ENCODE measurements around the gene BACH2.

Gene BACH2

DNA sequence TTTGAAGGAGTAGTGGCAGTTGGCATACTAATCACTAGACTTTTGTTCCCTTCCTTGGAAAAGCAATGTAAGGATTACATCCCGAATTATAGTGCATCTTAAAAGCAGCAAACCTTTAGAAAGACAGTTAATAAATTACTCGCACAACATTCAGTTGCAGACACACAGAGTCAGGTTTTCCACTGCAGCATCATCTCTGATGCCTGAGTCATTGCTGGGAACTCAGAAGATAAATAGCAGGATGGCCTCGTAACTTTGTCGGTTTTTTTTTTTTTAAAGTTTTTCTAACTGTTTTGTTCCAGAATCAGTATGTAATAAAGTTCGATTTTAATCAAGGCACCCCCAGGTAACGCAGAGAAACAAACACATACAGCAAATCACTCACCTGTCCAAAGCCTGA, 368.0 kb downstream of the BACH2 start:
- Histone ChIP-seq H3K4me3 (ENCODE audit: insufficient read depth, low read length, poor library complexity, severe bottlenecking) (no peak overlapping the region), H3K79me2 (ENCODE audit: insufficient read depth, low read length) (no peaks in the 10 kb centered on the region), H3K4me2 (ENCODE audit: low read depth, low read length, poor library complexity, severe bottlenecking) (no peak overlapping the region), H3K9ac (ENCODE audit: low read length) (no peak overlapping the region), H3K27me3 (ENCODE audit: low read length) (no peaks in the 10 kb centered on the region), H3K27ac (ENCODE audit: low read depth, low read length) (no peak overlapping the region), H2AFZ (ENCODE audit: low read depth, low read length, severe bottlenecking) (no peak overlapping the region), H3K9me3 (ENCODE audit: insufficient read depth, low read length) (no peaks in the 10 kb centered on the region), H3F3A (ENCODE audit: insufficient read depth) (no peaks in the 10 kb centered on the region), H3K36me3 (ENCODE audit: low read length) (no peaks in the 10 kb centered on the region), H4K20me1 (ENCODE audit: low read depth, low read length) (no peaks in the 10 kb centered on the region), H3K9me2 (replicated peaks; ENCODE audit: insufficient read depth, low read length) (no peaks in the 10 kb centered on the region)
- TF ChIP-seq, protein P1, sequence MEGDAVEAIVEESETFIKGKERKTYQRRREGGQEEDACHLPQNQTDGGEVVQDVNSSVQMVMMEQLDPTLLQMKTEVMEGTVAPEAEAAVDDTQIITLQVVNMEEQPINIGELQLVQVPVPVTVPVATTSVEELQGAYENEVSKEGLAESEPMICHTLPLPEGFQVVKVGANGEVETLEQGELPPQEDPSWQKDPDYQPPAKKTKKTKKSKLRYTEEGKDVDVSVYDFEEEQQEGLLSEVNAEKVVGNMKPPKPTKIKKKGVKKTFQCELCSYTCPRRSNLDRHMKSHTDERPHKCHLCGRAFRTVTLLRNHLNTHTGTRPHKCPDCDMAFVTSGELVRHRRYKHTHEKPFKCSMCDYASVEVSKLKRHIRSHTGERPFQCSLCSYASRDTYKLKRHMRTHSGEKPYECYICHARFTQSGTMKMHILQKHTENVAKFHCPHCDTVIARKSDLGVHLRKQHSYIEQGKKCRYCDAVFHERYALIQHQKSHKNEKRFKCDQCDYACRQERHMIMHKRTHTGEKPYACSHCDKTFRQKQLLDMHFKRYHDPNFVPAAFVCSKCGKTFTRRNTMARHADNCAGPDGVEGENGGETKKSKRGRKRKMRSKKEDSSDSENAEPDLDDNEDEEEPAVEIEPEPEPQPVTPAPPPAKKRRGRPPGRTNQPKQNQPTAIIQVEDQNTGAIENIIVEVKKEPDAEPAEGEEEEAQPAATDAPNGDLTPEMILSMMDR (IDR thresholded peaks at IDR 0.05; ENCODE audit: insufficient read depth, low read length, poor library complexity, severe bottlenecking), result no peak
- no peak for TF ChIP-seq EZH2phosphoT487 (conservative IDR thresholded peaks at IDR 0.05; ENCODE audit: low read length)

DNA sequence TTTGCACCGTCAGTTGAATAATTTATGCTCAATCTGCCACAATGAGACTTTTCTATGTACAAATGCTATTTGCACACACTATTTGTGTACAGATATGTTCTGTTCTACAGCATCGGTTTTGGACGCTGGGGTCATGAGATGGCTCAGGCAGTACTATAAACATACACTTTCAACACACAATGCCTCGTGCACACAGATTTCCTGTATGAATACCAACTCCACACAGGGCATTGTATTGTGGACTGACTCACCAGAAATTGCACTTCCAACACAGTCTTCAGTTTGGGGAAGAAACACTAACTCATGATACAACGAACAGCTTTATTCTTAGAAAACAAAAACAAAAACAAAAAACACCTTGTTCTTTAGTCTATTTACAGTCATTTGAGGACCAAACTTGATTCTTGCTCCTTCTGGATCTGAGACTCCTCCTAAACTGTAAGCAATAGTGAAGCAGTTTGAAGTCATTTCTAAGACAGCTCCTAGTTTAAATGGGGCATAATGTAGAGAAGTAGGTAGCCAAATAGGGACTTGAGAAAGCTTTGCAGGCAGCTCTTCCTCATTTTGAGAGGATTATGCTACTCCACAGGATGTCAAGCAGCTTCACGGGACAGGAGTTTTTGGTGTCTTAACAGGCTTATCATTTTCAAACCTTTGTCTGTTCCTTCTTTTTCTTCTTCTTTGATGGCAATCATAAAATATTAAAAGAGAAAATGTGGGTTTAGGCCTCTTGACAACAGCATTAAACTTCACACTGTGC, 368.7 kb downstream of the BACH2 start:
- H3K4me2 ChIP-seq (ENCODE audit: low read depth, low read length, poor library complexity, severe bottlenecking), result no peak overlapping the region
- no peaks in the 10 kb centered on the region for H3K9me3 ChIP-seq (ENCODE audit: insufficient read depth, low read length)
- no peak overlapping the region for H2AFZ ChIP-seq (ENCODE audit: low read depth, low read length, severe bottlenecking)
- no peaks in the 10 kb centered on the region for H3K27me3 ChIP-seq (ENCODE audit: low read length)
- H3K27ac ChIP-seq (ENCODE audit: low read depth, low read length), result no peak overlapping the region
- H4K20me1 ChIP-seq (ENCODE audit: low read depth, low read length), result no peaks in the 10 kb centered on the region
- no peaks in the 10 kb centered on the region for H3K36me3 ChIP-seq (ENCODE audit: low read length)
- no peaks in the 10 kb centered on the region for H3F3A ChIP-seq (ENCODE audit: insufficient read depth)
- H3K9ac ChIP-seq (ENCODE audit: low read length), result no peak overlapping the region
- no peak overlapping the region for H3K4me3 ChIP-seq (ENCODE audit: insufficient read depth, low read length, poor library complexity, severe bottlenecking)
- H3K9me2 ChIP-seq (replicated peaks; ENCODE audit: insufficient read depth, low read length), result no peaks in the 10 kb centered on the region
- TF ChIP-seq, protein P1 (IDR thresholded peaks at IDR 0.05; ENCODE audit: insufficient read depth, low read length, poor library complexity, severe bottlenecking), result no peak
- no peak for TF ChIP-seq EZH2phosphoT487 (conservative IDR thresholded peaks at IDR 0.05; ENCODE audit: low read length)
- H3K79me2 ChIP-seq (ENCODE audit: insufficient read depth, low read length), result no peaks in the 10 kb centered on the region

DNA sequence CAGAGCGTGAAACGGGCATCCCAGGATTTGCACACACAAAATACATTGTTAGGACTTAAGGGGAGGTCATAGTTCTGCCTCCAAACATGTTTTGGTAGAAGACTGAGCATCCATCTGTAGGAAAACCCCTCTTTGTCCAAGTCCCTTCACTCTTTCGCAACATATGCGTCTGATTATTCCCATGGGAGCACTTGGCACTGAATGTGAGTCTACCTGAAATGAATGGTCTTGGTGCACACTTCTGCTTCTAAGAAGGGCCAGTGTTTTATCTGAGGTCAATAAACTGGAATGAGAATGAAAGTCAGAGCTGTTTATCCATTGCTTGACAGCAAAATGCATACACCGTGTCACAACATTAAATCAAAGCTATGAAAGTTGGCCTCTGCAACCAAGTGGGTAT, 369.4 kb downstream of the BACH2 start:
- H3K36me3 ChIP-seq (ENCODE audit: low read length), result no peaks in the 10 kb centered on the region
- no peak overlapping the region for H3K9ac ChIP-seq (ENCODE audit: low read length)
- no peak overlapping the region for H2AFZ ChIP-seq (ENCODE audit: low read depth, low read length, severe bottlenecking)
- no peaks in the 10 kb centered on the region for H3F3A ChIP-seq (ENCODE audit: insufficient read depth)
- no peak overlapping the region for H3K4me2 ChIP-seq (ENCODE audit: low read depth, low read length, poor library complexity, severe bottlenecking)
- H3K9me3 ChIP-seq (ENCODE audit: insufficient read depth, low read length), result no peaks in the 10 kb centered on the region
- H3K9me2 ChIP-seq (replicated peaks; ENCODE audit: insufficient read depth, low read length), result no peaks in the 10 kb centered on the region
- H3K27ac ChIP-seq (ENCODE audit: low read depth, low read length), result no peak overlapping the region
- no peaks in the 10 kb centered on the region for H4K20me1 ChIP-seq (ENCODE audit: low read depth, low read length)
- no peak overlapping the region for H3K4me3 ChIP-seq (ENCODE audit: insufficient read depth, low read length, poor library complexity, severe bottlenecking)
- H3K27me3 ChIP-seq (ENCODE audit: low read length), result no peaks in the 10 kb centered on the region
- TF ChIP-seq, protein P1 (IDR thresholded peaks at IDR 0.05; ENCODE audit: insufficient read depth, low read length, poor library complexity, severe bottlenecking), result no peak
- TF ChIP-seq EZH2phosphoT487 (conservative IDR thresholded peaks at IDR 0.05; ENCODE audit: low read length), result no peak
- no peaks in the 10 kb centered on the region for H3K79me2 ChIP-seq (ENCODE audit: insufficient read depth, low read length)
